Thyroid gland (tissue), 4 donors: ENCODE data around the gene PLD1.

Experiments used
- POLR2A ChIP-seq, 2 donors: fragments of 450-650 bp; IDR thresholded peaks; one replicate each; pipeline ENCODE4 v1.6.1; 2017; ENCODE audit warnings: antibody characterized with exemption in 2 of 2, mild to moderate bottlenecking in 2 of 2, moderate library complexity in 1 of 2
- TF ChIP-seq, protein P1 (sequence below), 6 experiments: fragments of 200-600 bp in 3 of 6; fragments of 450-650 bp in 3 of 6; sonication (generic) in 3 of 6; IDR thresholded peaks; one replicate each; pipeline ENCODE4 v1.5.1; 2016 to 2019; ENCODE audit warnings: antibody characterized with exemption in 6 of 6, mild to moderate bottlenecking in 2 of 6, inconsistent platforms in 1 of 6, moderate library complexity in 1 of 6

DNA sequence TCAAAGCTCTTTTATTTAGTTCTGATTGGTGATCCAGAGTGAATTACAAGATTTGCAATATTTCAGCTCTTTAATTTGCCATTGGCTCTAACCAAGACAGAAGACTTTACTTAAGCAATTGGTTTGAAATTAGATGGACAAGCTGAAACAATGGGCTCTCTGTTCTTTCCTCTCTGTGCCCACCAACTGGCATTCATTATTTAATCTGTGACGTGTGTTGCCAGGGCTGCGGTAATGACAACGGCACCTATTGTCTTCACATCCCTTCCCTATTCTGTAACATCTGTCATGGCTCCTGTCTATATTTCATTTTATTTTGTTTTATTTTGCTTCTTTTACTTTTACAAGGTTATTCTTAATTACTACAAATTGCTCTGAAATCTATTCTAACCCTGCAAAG, 33.9 kb downstream of the PLD1 start:
- TF ChIP-seq POLR2A (IDR thresholded peaks at IDR 0.05): no peak
- TF ChIP-seq, protein P1, sequence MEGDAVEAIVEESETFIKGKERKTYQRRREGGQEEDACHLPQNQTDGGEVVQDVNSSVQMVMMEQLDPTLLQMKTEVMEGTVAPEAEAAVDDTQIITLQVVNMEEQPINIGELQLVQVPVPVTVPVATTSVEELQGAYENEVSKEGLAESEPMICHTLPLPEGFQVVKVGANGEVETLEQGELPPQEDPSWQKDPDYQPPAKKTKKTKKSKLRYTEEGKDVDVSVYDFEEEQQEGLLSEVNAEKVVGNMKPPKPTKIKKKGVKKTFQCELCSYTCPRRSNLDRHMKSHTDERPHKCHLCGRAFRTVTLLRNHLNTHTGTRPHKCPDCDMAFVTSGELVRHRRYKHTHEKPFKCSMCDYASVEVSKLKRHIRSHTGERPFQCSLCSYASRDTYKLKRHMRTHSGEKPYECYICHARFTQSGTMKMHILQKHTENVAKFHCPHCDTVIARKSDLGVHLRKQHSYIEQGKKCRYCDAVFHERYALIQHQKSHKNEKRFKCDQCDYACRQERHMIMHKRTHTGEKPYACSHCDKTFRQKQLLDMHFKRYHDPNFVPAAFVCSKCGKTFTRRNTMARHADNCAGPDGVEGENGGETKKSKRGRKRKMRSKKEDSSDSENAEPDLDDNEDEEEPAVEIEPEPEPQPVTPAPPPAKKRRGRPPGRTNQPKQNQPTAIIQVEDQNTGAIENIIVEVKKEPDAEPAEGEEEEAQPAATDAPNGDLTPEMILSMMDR (IDR thresholded peaks at IDR 0.05): no peak
